ENCODE data around the gene TOM1.

The TOM1 gene

DNA sequence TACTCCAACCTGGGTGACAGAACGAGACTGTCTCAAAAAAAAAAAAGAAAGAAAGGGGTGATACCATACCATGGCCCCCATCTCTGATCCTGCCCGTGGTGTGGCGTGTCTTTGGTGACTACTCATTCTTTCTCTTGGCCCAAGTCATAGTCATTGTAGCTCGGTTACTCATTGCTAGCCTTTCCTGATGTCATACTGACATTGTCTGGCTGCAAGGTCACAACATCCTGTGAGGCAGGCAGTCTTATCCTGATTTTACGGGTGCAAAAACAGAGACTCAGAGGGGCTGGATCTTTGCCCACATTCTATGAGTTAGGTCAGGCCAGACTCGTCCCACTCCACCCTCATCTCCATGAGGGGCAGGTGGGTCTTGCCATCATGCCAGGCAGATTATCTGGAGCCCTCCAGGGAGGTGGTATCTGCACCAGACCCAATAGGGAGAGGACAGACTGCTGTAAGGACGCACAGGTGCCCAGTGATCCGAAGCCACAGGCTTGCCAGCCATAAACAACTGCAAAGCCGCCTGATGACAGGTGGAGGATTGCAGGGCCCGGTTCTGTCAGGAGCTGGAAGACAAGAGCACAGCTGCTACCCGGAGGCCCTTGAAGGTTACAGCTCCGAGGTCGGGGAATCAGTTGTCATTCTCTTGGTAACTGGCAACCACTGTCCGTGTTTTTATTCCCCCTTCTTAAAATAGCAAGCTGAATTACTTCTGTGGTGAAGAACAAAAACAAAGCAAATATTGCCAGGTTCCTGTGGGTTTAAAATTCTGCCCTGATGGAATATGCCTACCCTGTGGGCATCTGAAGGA lies 13.8 kb downstream of the TOM1 start:
- TF ChIP-seq, protein P1, sequence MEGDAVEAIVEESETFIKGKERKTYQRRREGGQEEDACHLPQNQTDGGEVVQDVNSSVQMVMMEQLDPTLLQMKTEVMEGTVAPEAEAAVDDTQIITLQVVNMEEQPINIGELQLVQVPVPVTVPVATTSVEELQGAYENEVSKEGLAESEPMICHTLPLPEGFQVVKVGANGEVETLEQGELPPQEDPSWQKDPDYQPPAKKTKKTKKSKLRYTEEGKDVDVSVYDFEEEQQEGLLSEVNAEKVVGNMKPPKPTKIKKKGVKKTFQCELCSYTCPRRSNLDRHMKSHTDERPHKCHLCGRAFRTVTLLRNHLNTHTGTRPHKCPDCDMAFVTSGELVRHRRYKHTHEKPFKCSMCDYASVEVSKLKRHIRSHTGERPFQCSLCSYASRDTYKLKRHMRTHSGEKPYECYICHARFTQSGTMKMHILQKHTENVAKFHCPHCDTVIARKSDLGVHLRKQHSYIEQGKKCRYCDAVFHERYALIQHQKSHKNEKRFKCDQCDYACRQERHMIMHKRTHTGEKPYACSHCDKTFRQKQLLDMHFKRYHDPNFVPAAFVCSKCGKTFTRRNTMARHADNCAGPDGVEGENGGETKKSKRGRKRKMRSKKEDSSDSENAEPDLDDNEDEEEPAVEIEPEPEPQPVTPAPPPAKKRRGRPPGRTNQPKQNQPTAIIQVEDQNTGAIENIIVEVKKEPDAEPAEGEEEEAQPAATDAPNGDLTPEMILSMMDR (IDR thresholded peaks at IDR 0.05), result no peak
- no peak for DNase-seq
- no peaks in the 10 kb centered on the region for H3K9me3 Mint-ChIP-seq
- peaks cover 63% of the 10 kb centered on the region for H3K4me1 Mint-ChIP-seq
- peaks cover 4% of the 10 kb centered on the region for H3K27me3 Mint-ChIP-seq (ENCODE audit: low read depth, poor library complexity)
- peak overlapping the region; percentile 35 for H3K4me3 Mint-ChIP-seq
- H3K36me3 Mint-ChIP-seq (ENCODE audit: low read depth), result no peaks in the 10 kb centered on the region
- no peak overlapping the region for H3K27ac Mint-ChIP-seq

DNA sequence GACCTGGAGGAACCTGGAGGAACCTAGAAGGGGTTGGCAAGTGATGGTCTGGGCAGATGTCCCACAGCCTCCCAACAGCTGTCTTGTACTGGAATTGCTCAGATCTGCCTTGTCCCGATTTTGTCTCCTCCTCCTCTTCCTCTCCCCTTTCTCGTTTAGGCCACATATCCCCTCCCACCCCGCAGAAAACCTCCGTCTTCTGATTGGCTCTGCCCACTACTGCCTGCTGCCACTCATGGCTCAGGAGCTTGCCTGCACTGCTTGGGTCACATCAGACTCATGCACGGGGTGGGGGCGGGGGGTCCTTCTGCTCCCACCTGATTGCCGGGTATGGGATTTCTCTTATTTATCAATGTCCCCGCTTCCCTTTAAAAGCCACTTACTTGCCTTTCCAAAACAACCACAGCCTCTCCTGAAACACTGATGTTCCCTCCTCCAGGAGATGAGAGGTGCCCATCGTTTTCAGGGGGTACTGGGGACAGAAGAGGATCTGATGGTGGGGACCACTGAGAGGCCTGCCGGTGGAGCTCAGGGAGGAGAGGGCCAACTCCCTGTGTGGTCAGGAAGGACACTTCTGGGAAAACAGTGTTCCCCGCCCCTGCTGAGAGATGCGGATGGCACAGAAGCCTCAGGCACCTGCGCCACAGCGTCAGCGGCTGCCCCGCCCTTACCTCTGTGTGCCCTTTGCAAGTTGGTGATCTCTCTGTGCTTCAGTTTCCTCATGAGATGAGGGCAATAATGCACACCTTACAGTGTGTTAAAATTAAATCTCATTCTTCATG lies 14.7 kb downstream of the TOM1 start:
- no peak for DNase-seq
- Mint-ChIP-seq H3K27me3 (ENCODE audit: low read depth, poor library complexity) (peaks cover 4% of the 10 kb centered on the region), H3K36me3 (ENCODE audit: low read depth) (no peaks in the 10 kb centered on the region), H3K4me1 (peaks cover 55% of the 10 kb centered on the region), H3K9me3 (no peaks in the 10 kb centered on the region), H3K27ac (no peak overlapping the region), H3K4me3 (peak overlapping the region; percentile 60)
- TF ChIP-seq, protein P1 (IDR thresholded peaks at IDR 0.05), result no peak

DNA sequence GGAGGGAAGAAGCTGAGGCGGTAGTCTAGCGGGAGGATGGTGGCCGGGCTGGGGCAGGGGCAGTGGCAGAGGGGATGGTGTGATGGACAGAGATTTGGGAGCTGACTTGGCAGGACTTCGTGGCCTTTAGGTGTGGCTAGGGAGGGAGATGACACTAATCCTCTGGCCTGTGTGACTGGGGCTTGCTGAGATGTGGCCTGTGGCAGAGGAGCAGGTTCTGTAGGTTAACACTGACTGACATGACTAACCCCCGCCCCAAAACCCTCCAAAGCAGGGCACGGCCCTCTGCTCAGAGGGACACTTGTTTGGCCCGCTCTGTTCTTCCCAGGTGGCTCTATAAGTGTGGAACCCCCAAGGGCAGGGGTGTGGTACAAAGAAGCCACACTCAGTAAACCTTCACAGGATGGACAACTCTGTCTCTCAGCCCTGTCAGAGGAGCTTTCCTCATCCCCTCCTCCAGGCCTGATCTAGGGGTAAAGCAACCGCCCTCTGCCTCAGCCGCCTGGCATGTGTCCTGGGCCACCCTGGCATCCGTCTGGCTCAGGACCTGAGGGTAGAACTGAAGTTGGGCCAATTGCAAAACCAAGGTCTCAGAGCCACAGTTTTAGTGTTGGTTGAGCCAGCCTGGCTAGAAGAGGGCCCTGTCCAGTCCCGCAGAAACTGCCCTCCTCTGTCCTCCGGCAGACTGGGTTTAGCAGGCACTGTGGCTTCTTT lies 15.6 kb downstream of the TOM1 start:
- no peaks in the 10 kb centered on the region for H3K9me3 Mint-ChIP-seq
- no peak overlapping the region for H3K27ac Mint-ChIP-seq
- peaks cover 48% of the 10 kb centered on the region for H3K4me1 Mint-ChIP-seq
- TF ChIP-seq, protein P1 (IDR thresholded peaks at IDR 0.05), result no peak
- H3K4me3 Mint-ChIP-seq, result no peak overlapping the region
- H3K36me3 Mint-ChIP-seq (ENCODE audit: low read depth), result no peaks in the 10 kb centered on the region
- no peak for DNase-seq
- H3K27me3 Mint-ChIP-seq (ENCODE audit: low read depth, poor library complexity), result peaks cover 4% of the 10 kb centered on the region

DNA sequence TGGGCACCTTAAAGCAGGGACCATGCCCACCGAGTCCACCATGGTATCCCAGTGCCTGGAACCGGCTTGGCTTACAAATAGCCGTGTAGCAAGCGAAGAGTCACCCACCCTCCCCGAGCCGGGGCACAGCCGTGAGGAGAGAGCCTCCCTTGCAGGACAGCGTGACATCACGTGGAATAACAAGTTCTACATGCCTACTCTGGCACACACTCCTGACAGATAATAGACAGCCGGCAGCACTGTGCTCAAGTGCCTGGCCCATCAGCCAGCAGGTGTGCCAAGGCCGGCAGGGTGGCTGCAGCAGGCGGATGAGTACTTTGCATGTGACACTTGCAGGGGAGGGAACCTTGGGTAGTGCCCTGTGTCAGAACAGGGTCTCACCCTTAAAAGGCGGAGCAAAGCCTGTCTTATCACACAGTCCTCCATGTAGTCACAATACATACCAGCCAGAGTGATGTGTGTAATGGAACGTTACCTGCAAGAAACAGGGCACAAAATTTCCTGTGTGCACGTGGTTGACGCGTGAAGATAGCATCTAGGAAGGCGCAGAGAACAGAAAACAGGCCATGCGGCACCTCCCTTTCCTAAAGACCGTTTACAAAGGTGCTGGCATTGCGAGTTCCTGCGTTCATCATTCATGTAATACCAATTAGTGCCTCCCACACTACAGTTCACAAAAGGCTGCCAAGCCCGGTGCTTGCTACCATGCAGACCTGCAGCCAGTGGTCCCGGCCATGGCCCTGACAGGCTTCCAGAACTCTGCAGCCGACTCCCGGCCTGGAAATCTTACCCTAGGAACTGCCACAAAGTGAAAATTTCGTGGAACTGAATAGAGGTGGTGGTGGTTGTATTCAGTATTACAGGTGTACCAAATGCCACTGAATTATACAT lies 16.4 kb downstream of the TOM1 start:
- H3K9me3 Mint-ChIP-seq, result no peaks in the 10 kb centered on the region
- no peak overlapping the region for H3K27ac Mint-ChIP-seq
- TF ChIP-seq, protein P1 (IDR thresholded peaks at IDR 0.05), result no peak
- peaks cover 4% of the 10 kb centered on the region for H3K27me3 Mint-ChIP-seq (ENCODE audit: low read depth, poor library complexity)
- no peak overlapping the region for H3K4me3 Mint-ChIP-seq
- no peaks in the 10 kb centered on the region for H3K36me3 Mint-ChIP-seq (ENCODE audit: low read depth)
- peaks cover 40% of the 10 kb centered on the region for H3K4me1 Mint-ChIP-seq
- DNase-seq, result no peak

DNA sequence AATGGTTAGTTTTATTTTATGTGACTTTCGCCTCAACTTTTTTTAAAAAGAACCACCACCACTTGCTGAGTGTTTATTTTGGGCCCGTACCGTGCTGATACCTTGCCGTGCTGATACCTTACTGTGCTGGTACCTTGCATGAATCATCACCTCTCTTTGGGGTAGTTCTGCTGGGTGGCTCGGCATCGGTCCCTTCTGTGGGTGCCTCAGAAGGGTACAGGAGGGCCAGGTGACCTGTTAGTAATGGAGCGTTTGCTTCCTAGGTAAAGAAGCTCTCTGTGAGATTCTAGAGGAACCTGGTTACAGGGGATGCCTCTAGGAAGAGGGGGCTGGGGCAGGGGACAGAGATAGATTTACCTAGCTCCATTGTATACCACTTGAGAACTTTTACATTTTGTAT lies 17.1 kb downstream of the TOM1 start:
- no peaks in the 10 kb centered on the region for H3K9me3 Mint-ChIP-seq
- no peak for DNase-seq
- TF ChIP-seq, protein P1 (IDR thresholded peaks at IDR 0.05), result no peak
- no peak overlapping the region for H3K4me3 Mint-ChIP-seq
- no peaks in the 10 kb centered on the region for H3K36me3 Mint-ChIP-seq (ENCODE audit: low read depth)
- H3K27me3 Mint-ChIP-seq (ENCODE audit: low read depth, poor library complexity), result peaks cover 4% of the 10 kb centered on the region
- H3K27ac Mint-ChIP-seq, result no peak overlapping the region
- H3K4me1 Mint-ChIP-seq, result peaks cover 33% of the 10 kb centered on the region
